Measurements from ENCODE around the gene CPXM1. TPM values are rescaled to one million over a fixed set of nuclear protein-coding genes. Genes with fewer than 3 reads are reported as not detected.

Gene CPXM1
- total RNA-seq, 2 donors from 2014 or later: 2.9 to 4.4 TPM

GRCh38 chr20:2829376-2829775 is 28.9 kb upstream of the CPXM1 start:
- H3K4me1 ChIP-seq: no peaks in the 10 kb centered on the region
- no peaks in the 10 kb centered on the region for H3K27me3 ChIP-seq
- H3K27ac ChIP-seq: no peak overlapping the region
- H3K36me3 ChIP-seq: no peaks in the 10 kb centered on the region
- H3K4me3 ChIP-seq: no peak overlapping the region
- TF ChIP-seq, protein P1, sequence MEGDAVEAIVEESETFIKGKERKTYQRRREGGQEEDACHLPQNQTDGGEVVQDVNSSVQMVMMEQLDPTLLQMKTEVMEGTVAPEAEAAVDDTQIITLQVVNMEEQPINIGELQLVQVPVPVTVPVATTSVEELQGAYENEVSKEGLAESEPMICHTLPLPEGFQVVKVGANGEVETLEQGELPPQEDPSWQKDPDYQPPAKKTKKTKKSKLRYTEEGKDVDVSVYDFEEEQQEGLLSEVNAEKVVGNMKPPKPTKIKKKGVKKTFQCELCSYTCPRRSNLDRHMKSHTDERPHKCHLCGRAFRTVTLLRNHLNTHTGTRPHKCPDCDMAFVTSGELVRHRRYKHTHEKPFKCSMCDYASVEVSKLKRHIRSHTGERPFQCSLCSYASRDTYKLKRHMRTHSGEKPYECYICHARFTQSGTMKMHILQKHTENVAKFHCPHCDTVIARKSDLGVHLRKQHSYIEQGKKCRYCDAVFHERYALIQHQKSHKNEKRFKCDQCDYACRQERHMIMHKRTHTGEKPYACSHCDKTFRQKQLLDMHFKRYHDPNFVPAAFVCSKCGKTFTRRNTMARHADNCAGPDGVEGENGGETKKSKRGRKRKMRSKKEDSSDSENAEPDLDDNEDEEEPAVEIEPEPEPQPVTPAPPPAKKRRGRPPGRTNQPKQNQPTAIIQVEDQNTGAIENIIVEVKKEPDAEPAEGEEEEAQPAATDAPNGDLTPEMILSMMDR (IDR thresholded peaks at IDR 0.05): no peak
- DNase-seq (ENCODE audit: low spot score): no peak
- H3K9me3 ChIP-seq: no peaks in the 10 kb centered on the region

GRCh38 chr20:2826655-2827054 is 26.2 kb upstream of the CPXM1 start:
- H3K27ac ChIP-seq: no peak overlapping the region
- H3K9me3 ChIP-seq: no peaks in the 10 kb centered on the region
- no peak overlapping the region for H3K4me3 ChIP-seq
- H3K36me3 ChIP-seq: no peaks in the 10 kb centered on the region
- no peaks in the 10 kb centered on the region for H3K4me1 ChIP-seq
- TF ChIP-seq, protein P1 (IDR thresholded peaks at IDR 0.05): no peak
- H3K27me3 ChIP-seq: no peaks in the 10 kb centered on the region
- DNase-seq (ENCODE audit: low spot score): no peak

DNA sequence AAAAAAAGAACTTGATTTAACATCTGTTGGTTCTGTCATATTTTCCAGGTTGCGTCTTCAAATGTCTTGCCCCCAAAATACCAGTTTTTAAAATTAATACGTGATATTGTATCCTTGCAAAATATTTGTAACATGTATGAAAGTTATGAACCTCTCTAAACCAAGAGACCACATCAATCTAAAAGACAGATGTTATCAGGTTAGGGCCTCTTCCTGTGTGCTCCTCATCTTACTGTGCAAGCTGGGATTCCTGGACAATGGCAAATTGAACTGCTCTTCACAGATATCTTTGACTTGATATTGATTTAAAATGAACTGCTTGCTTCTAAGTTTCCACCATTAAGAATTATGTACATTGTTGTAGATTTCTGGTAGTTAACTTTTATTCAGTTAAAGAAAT is 25.3 kb upstream of the CPXM1 start:
- Histone ChIP-seq H3K27me3 (peaks cover 3 to 6% of the 10 kb centered on the region in 2 donors), H3K9me3 (no peaks in the 10 kb centered on the region), H3K4me1 (peaks cover 0 to 8% of the 10 kb centered on the region in 2 donors), H3K4me3 (no peak overlapping the region), H3K27ac (no peak overlapping the region), H3K36me3 (no peaks in the 10 kb centered on the region)
- DNase-seq (ENCODE audit: low spot score): no peak
- TF ChIP-seq, protein P1 (IDR thresholded peaks at IDR 0.05): no peak

DNA sequence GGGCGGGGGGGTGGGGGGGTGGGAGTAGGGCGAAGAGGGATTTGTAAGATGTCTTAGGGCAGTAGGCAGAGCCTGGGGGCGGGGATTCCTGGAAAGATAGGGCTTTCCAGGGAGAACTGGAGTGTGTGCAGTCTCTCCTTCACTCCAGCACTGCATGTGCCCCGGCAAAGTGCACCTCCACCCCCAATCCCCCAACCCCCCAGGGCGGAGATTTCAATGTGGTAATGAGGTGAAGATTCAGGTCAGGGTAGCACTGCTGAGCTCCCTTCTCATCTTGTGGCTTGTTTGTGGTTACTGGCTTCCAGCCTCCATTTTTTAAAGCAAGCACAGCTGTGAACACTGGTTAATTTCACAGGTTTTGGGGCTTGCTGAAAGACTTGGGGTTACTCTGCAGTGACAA is 21.6 kb upstream of the CPXM1 start:
- Histone ChIP-seq H3K9me3 (no peaks in the 10 kb centered on the region), H3K27me3 (peaks cover 8 to 11% of the 10 kb centered on the region in 2 donors), H3K4me3 (no peak overlapping the region)

GRCh38 chr20:2820896-2821869 is 20.8 kb upstream of the CPXM1 start:
- H3K4me3 ChIP-seq: no peak overlapping the region
- peaks cover 8 to 11% of the 10 kb centered on the region in 2 donors for H3K27me3 ChIP-seq
- DNase-seq (ENCODE audit: low spot score): no peak

More for the DNA sequence above, 21.6 kb upstream of the CPXM1 start:
- Histone ChIP-seq H3K4me1 (peaks cover 0 to 12% of the 10 kb centered on the region in 2 donors), H3K36me3 (no peaks in the 10 kb centered on the region), H3K27ac (no peak overlapping the region)
- TF ChIP-seq, protein P1 (IDR thresholded peaks at IDR 0.05): no peak
- no peak for DNase-seq (ENCODE audit: low spot score)

More at GRCh38 chr20:2820896-2821869, 20.8 kb upstream of the CPXM1 start:
- H3K4me1 ChIP-seq: peaks cover 0 to 12% of the 10 kb centered on the region in 2 donors
- no peaks in the 10 kb centered on the region for H3K9me3 ChIP-seq
- H3K27ac ChIP-seq: no peak overlapping the region
- H3K36me3 ChIP-seq: no peaks in the 10 kb centered on the region
- TF ChIP-seq, protein P1 (IDR thresholded peaks at IDR 0.05): no peak

Measured in right atrium auricular region (tissue), 2 donors.